Ovary (tissue), 9 donors: ENCODE measurements around the gene GUCY1A1. TPM values are rescaled to one million over a fixed set of nuclear protein-coding genes. Genes with fewer than 3 reads are reported as not detected.

Experiments used
- DNase-seq, 5 donors: peaks; one replicate each; pipeline ENCODE4 v3.0.0-alpha.2; 2019 to 2020
- H3K27ac ChIP-seq, 2 donors: fragments of 200-600 bp; one replicate each; pipeline versions ENCODE4 v1.5.1 to v1.8.0; 2019 to 2022
- H3K27me3 ChIP-seq: fragments of 200-600 bp; one replicate; pipeline ENCODE4 v1.8.0; 2022
- H3K36me3 ChIP-seq: fragments of 200-600 bp; sonication (generic); one replicate; pipeline ENCODE4 v1.5.1; 2019
- H3K4me1 ChIP-seq: one replicate; pipeline ENCODE4 v1.8.1; 2013; ENCODE audit warnings: mild to moderate bottlenecking, moderate library complexity; ENCODE audit not compliant: insufficient read depth
- H3K4me3 ChIP-seq: fragments of 200-600 bp; sonication (generic); one replicate; pipeline ENCODE4 v1.5.1; 2017
- H3K9me3 ChIP-seq, 2 donors: fragments of 200-600 bp in 1 of 2; sonication (generic) in 1 of 2; one replicate each; pipeline versions ENCODE4 v1.5.1 to v1.8.1; 2013 to 2019; ENCODE audit warnings: mild to moderate bottlenecking in 1 of 2, moderate library complexity in 1 of 2
- CTCF ChIP-seq, 3 donors: fragments of 450-650 bp in 2 of 3; fragments of 200-600 bp in 1 of 3; IDR thresholded peaks; one replicate each; pipeline versions ENCODE4 v1.5.1 to v1.8.0; 2016 to 2022; ENCODE audit warnings: antibody characterized with exemption in 3 of 3, mild to moderate bottlenecking in 1 of 3
- EP300 ChIP-seq: sonication (generic); formaldehyde crosslinking; IDR thresholded peaks from one replicate; pipeline ENCODE4 v1.6.1; 2017; ENCODE audit warnings: antibody characterized with exemption
- POLR2A ChIP-seq: fragments of 450-650 bp; IDR thresholded peaks from one replicate; pipeline ENCODE4 v1.6.1; 2017; ENCODE audit warnings: antibody characterized with exemption, mild to moderate bottlenecking, moderate library complexity
- WGBS, 3 donors: extraction: QIAGEN DNeasy Blood & Tissue Kit in 1 of 3; methylation state at CpG; one replicate each; pipeline versions ENCODE4 v1.1.5 to v1.1.7; 2013 to 2017; 5-methylcytosine and 5-hydroxymethylcytosine counted together
- intact Hi-C, 4 donors: fragments of 100-400 bp; cut with DNase I; formaldehyde crosslinking; loops; one replicate each; pipeline versions ENCODE4 v1.11.0 to v1.15.1; 2022 to 2023
- polyA plus RNA-seq, 2 donors: library from polyadenylated mRNA; stranded (reverse); fragments of 200-250 nt in 1 of 2; fragments of 350-450 nt in 1 of 2; fragmentation: Illumina TruSeq in 1 of 2; extraction: RNeasy Lipid Tissue Mini Kit (QIAGEN cat#74804) in 1 of 2; gene quantifications; one replicate each; pipeline ENCODE4 v1.2.3, GENCODE V29; 2013 to 2014
- total RNA-seq, 7 donors: library from RNA; depleted of rRNA in 2 of 7; stranded (reverse); fragments of >200 nt in 2 of 7; fragmentation: NEBNext Ultra II Directional in 3 of 7; extraction: Animal tissue kit (Norgen Biotek cat#: 25700) in 3 of 7; gene quantifications; one replicate each; pipeline versions ENCODE4 v1.1.0 to v1.2.4, GENCODE V29; 2016 to 2023
- donor health status: DM: no; HTN: no; CAD: no; lungs with moderate emphysema.
- donor health status: DM: no; HTN: no; CAD: no.
- donor health status: Bipolar disorder and iron deficiency.
- donor health status: DM: yes; HTN: yes; CAD: no.
- donor health status: DM: no; HTN: no; CAD: no.
- donor health status: DM: yes; HTN: yes; CAD: no.

Gene GUCY1A1
- total and polyA plus RNA-seq, 9 donors, result 3.0 to 26.9 (median 6.4) TPM

GRCh38 chr4:155709918-155710317 lies 43.3 kb downstream of the GUCY1A1 start:
- no peak for DNase-seq
- H3K9me3 ChIP-seq, result no peaks in the 10 kb centered on the region
- H3K27ac ChIP-seq, result no peak overlapping the region
- intact Hi-C loops, result no loop called here
- TF ChIP-seq CTCF (IDR thresholded peaks at IDR 0.05) (no peak), EP300 (no peak), POLR2A (no peak)
- 9 to 22% (median 12%) methylated on average over 4 of the region's 4 CpGs for WGBS, 3 donors
- H3K4me3 ChIP-seq, result no peak overlapping the region
- H3K27me3 ChIP-seq, result no peaks in the 10 kb centered on the region
- H3K4me1 ChIP-seq, result no peaks in the 10 kb centered on the region
- no peaks in the 10 kb centered on the region for H3K36me3 ChIP-seq

GRCh38 chr4:155711556-155711955 lies 44.9 kb downstream of the GUCY1A1 start:
- DNase-seq, result no peak
- Histone ChIP-seq H3K36me3 (no peaks in the 10 kb centered on the region), H3K27ac (no peak overlapping the region), H3K4me1 (no peaks in the 10 kb centered on the region), H3K9me3 (no peaks in the 10 kb centered on the region), H3K4me3 (no peak overlapping the region), H3K27me3 (no peaks in the 10 kb centered on the region)
- no peak for TF ChIP-seq EP300
- intact Hi-C loops, result no loop called here
- 34 to 49% (median 35%) methylated on average over 1 of the region's 1 CpG for WGBS, 3 donors

GRCh38 chr4:155712846-155713245 lies 46.2 kb downstream of the GUCY1A1 start:
- Histone ChIP-seq H3K9me3 (no peaks in the 10 kb centered on the region), H3K4me1 (no peaks in the 10 kb centered on the region), H3K27ac (no peak overlapping the region), H3K4me3 (no peak overlapping the region), H3K27me3 (no peaks in the 10 kb centered on the region), H3K36me3 (no peaks in the 10 kb centered on the region)
- 89 to 97% (median 91%) methylated on average over 3 of the region's 3 CpGs for WGBS, 3 donors
- intact Hi-C loops, result no loop called here
- no peak for TF ChIP-seq POLR2A
- no peak for DNase-seq

- WGBS, 3 donors, result 71 to 88% (median 77%) methylated on average over 1 of the region's 1 CpG
- Histone ChIP-seq H3K4me1 (no peaks in the 10 kb centered on the region), H3K27ac (no peak overlapping the region), H3K9me3 (no peaks in the 10 kb centered on the region), H3K4me3 (no peak overlapping the region), H3K27me3 (no peaks in the 10 kb centered on the region), H3K36me3 (no peaks in the 10 kb centered on the region)
- DNase-seq, result no peak
- intact Hi-C loops, result no loop called here
- TF ChIP-seq CTCF (IDR thresholded peaks at IDR 0.05) (no peak), EP300 (no peak), POLR2A (no peak)
Observed at GRCh38 chr4:155713911-155714310, 47.3 kb downstream of the GUCY1A1 start.

GRCh38 chr4:155722336-155722735 lies 55.7 kb downstream of the GUCY1A1 start:
- Histone ChIP-seq H3K27me3 (peaks cover 2% of the 10 kb centered on the region), H3K4me1 (no peaks in the 10 kb centered on the region), H3K36me3 (no peaks in the 10 kb centered on the region), H3K4me3 (no peak overlapping the region), H3K9me3 (no peaks in the 10 kb centered on the region), H3K27ac (no peak overlapping the region)
- intact Hi-C loops, result no loop called here
- no peak for TF ChIP-seq CTCF (IDR thresholded peaks at IDR 0.05)
- no peak for TF ChIP-seq POLR2A
- DNase-seq, result no peak
- 70 to 81% (median 78%) methylated on average over 1 of the region's 1 CpG for WGBS, 3 donors
